PC-9 (cell line): ENCODE results near the gene CHST3.

Experiments
- EZH2 ChIP-seq: fragments of 200-600 bp; sonication (generic); IDR thresholded peaks from 2 replicates; pipeline ENCODE4 v1.8.0; 2017; ENCODE audit warnings: antibody characterized with exemption, low read depth
- TF ChIP-seq, protein P1 (sequence below): fragments of 200-600 bp; sonication (generic); conservative IDR thresholded peaks from 2 replicates; pipeline ENCODE4 v1.6.1; 2017; ENCODE audit warnings: mixed run types, antibody characterized with exemption, mild to moderate bottlenecking, moderate library complexity

- TF ChIP-seq, protein P1, sequence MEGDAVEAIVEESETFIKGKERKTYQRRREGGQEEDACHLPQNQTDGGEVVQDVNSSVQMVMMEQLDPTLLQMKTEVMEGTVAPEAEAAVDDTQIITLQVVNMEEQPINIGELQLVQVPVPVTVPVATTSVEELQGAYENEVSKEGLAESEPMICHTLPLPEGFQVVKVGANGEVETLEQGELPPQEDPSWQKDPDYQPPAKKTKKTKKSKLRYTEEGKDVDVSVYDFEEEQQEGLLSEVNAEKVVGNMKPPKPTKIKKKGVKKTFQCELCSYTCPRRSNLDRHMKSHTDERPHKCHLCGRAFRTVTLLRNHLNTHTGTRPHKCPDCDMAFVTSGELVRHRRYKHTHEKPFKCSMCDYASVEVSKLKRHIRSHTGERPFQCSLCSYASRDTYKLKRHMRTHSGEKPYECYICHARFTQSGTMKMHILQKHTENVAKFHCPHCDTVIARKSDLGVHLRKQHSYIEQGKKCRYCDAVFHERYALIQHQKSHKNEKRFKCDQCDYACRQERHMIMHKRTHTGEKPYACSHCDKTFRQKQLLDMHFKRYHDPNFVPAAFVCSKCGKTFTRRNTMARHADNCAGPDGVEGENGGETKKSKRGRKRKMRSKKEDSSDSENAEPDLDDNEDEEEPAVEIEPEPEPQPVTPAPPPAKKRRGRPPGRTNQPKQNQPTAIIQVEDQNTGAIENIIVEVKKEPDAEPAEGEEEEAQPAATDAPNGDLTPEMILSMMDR = no peak
- no peak for TF ChIP-seq EZH2
Measured at GRCh38 chr10:72002354-72003295, 38.4 kb downstream of the CHST3 start.
